ENCODE data around the gene AKR1A1. TPM values are rescaled to one million over a fixed set of nuclear protein-coding genes. Genes with fewer than 3 reads are reported as not detected.

Gene AKR1A1
- total and polyA plus RNA-seq, 2 donors (not counting 3 experiments of a cell fraction or from before 2014, with no cell fraction given) = 172 to 227 TPM

GRCh38 chr1:45530632-45531135 lies 19.9 kb upstream of the AKR1A1 start:
- no peaks in the 10 kb centered on the region for H3K79me2 ChIP-seq (ENCODE audit: control insufficient read depth, insufficient read depth, low read length)
- no peak overlapping the region for H3K27ac ChIP-seq (ENCODE audit: insufficient read depth, low read depth, low read length)
- ChIA-PET CTCF (interaction anchor here (0.7 kb wide), 1 partner anchor 18 kb away, joined by 3 read pairs; no protein-coding TSS in a partner anchor), POLR2A (interaction anchor here (0.7 kb wide), 1 partner anchor 20 kb away, joined by 10 read pairs; the partner anchor contains the start of gene AKR1A1)
- FAIRE-seq (no peak), DNase-seq (ENCODE audit: low read depth, low spot score) (no peak)
- no peaks in the 10 kb centered on the region for H4K20me1 ChIP-seq (replicated peaks; ENCODE audit: control insufficient read depth, extremely low read depth, insufficient read depth, low read length)
- dilution Hi-C loops (cut with MboI; ENCODE audit: extremely low pct_ligation_motif_present, low sequenced_read_pairs) (no loop called here), intact Hi-C loops (cut with micrococcal nuclease) (no loop called here)
- BruUV-seq (replicated peaks) = no TSS peak
- no peak overlapping the region for H3K4me3 ChIP-seq (replicated peaks in 1 of 3; ENCODE audit: insufficient read depth in 1 of 3, low read depth in 1 of 3, low read length in 3 of 3)
- no peaks in the 10 kb centered on the region for H3K27me3 ChIP-seq (ENCODE audit: control insufficient read depth in 2 of 2, insufficient read depth in 2 of 2, low read length in 2 of 2)
- H2AFZ ChIP-seq (ENCODE audit: low read depth, low read length) = no peak overlapping the region
- no peaks in the 10 kb centered on the region for H3K36me3 ChIP-seq (ENCODE audit: control insufficient read depth in 2 of 2, extremely low read depth in 1 of 2, insufficient read depth in 2 of 2, low read length in 2 of 2)
- no peaks in the 10 kb centered on the region for H3K9me1 ChIP-seq (replicated peaks; ENCODE audit: control insufficient read depth, extremely low read depth, insufficient read depth, low read length)
- H3K9me3 ChIP-seq (replicated peaks; ENCODE audit: control insufficient read depth, insufficient read depth, low read length) = no peaks in the 10 kb centered on the region
- H3K4me1 ChIP-seq (ENCODE audit: control insufficient read depth, extremely low read depth, insufficient read depth, low read length) = no peaks in the 10 kb centered on the region
- H3K4me2 ChIP-seq (ENCODE audit: insufficient read depth, low read length) = no peak overlapping the region
- H3K9ac ChIP-seq (replicated peaks; ENCODE audit: extremely low read depth, insufficient read depth, low read length) = no peak overlapping the region
- TF ChIP-seq, protein P1, sequence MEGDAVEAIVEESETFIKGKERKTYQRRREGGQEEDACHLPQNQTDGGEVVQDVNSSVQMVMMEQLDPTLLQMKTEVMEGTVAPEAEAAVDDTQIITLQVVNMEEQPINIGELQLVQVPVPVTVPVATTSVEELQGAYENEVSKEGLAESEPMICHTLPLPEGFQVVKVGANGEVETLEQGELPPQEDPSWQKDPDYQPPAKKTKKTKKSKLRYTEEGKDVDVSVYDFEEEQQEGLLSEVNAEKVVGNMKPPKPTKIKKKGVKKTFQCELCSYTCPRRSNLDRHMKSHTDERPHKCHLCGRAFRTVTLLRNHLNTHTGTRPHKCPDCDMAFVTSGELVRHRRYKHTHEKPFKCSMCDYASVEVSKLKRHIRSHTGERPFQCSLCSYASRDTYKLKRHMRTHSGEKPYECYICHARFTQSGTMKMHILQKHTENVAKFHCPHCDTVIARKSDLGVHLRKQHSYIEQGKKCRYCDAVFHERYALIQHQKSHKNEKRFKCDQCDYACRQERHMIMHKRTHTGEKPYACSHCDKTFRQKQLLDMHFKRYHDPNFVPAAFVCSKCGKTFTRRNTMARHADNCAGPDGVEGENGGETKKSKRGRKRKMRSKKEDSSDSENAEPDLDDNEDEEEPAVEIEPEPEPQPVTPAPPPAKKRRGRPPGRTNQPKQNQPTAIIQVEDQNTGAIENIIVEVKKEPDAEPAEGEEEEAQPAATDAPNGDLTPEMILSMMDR (IDR thresholded peaks at IDR 0.05; ENCODE audit: extremely low read depth in 1 of 2, insufficient read depth in 1 of 2, low read depth in 1 of 2, low read length in 2 of 2) = no peak
- TF ChIP-seq POLR2AphosphoS5 (IDR thresholded peaks at IDR 0.05; ENCODE audit: insufficient read depth, low read depth, low read length) (no peak), JUN (IDR thresholded peaks at IDR 0.05; ENCODE audit: borderline replicate concordance, insufficient read depth, insufficient read length, low read depth) (no peak), EZH2 (IDR thresholded peaks at IDR 0.05; ENCODE audit: borderline replicate concordance, low read depth, low read length, severe bottlenecking) (no peak), POLR2A (IDR thresholded peaks at IDR 0.05; ENCODE audit: low read depth, low read length) (no peak), MYC (IDR thresholded peaks at IDR 0.05; ENCODE audit: low read depth, low read length) (no peak), FOS (IDR thresholded peaks at IDR 0.05; ENCODE audit: borderline replicate concordance, insufficient read depth, low read length) (no peak), GATA2 (IDR thresholded peaks at IDR 0.05; ENCODE audit: insufficient read depth, insufficient read length, low read depth, low read length) (no peak)
- TF ChIP-seq, protein P2, sequence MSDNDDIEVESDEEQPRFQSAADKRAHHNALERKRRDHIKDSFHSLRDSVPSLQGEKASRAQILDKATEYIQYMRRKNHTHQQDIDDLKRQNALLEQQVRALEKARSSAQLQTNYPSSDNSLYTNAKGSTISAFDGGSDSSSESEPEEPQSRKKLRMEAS (IDR thresholded peaks at IDR 0.05; ENCODE audit: insufficient read depth, insufficient read length) = no peak

All from endothelial cell of umbilical vein (primary cell).